Naive B cell (primary cell): ENCODE measurements around the gene PPP1CB. TPM values are rescaled to one million over a fixed set of nuclear protein-coding genes. Genes with fewer than 3 reads are reported as not detected.
A peak's percentile ranks its signal among the peaks of the same experiment; 100 is the strongest.

ENCODE experiments used
- ATAC-seq, 2 donors: fragments of 150-1000 bp; cut with Tn5 transposase; 2 replicates each; pipeline ENCODE4 v1.10.0; 2021; ENCODE audit warnings: low read depth in 2 of 2, mild to moderate bottlenecking in 2 of 2, moderate library complexity in 2 of 2
- DNase-seq: peaks from one replicate; pipeline ENCODE4 v3.0.0; 2022
- H3K27ac Mint-ChIP-seq, 6 donors: one replicate each; pipeline ENCODE4 v1.8.0; 2020 to 2022; ENCODE audit warnings: mild to moderate bottlenecking in 6 of 6, mixed read lengths in 6 of 6, moderate library complexity in 5 of 6, inconsistent platforms in 2 of 6
- H3K27me3 Mint-ChIP-seq, 3 donors: one replicate each; pipeline ENCODE4 v1.8.0; 2021 to 2022; ENCODE audit warnings: mixed read lengths in 3 of 3, mild to moderate bottlenecking in 1 of 3
- H3K36me3 Mint-ChIP-seq, 2 donors: one replicate each; pipeline ENCODE4 v1.8.0; 2020 to 2022; ENCODE audit warnings: mixed read lengths in 2 of 2, inconsistent platforms in 1 of 2, mild to moderate bottlenecking in 1 of 2
- H3K4me1 Mint-ChIP-seq, 3 donors: one replicate each; pipeline ENCODE4 v1.8.0; 2020 to 2022; ENCODE audit warnings: mixed read lengths in 3 of 3, inconsistent platforms in 1 of 3, mild to moderate bottlenecking in 1 of 3, moderate library complexity in 1 of 3
- H3K4me3 Mint-ChIP-seq, 8 donors: one replicate each; pipeline ENCODE4 v1.8.0; 2020 to 2022; ENCODE audit warnings: mild to moderate bottlenecking in 8 of 8, mixed read lengths in 8 of 8, moderate library complexity in 8 of 8, inconsistent platforms in 2 of 8
- H3K9me3 Mint-ChIP-seq, 7 donors: one replicate each; pipeline ENCODE4 v1.8.0; 2020 to 2022; ENCODE audit warnings: mixed read lengths in 7 of 7, mild to moderate bottlenecking in 5 of 7, inconsistent platforms in 2 of 7, moderate library complexity in 1 of 7
- polyA plus RNA-seq, 6 donors: library from polyadenylated mRNA; unstranded; fragments of 300-500 nt; fragmentation: Illumina TruSeq; gene quantifications; one replicate each; pipeline ENCODE4 v1.2.3, GENCODE V29; 2021; ENCODE audit warnings: low read depth in 6 of 6

PPP1CB gene
- polyA plus RNA-seq, 6 donors from 2014 or later: 62.4 to 93.3 (median 86.9) TPM

GRCh38 chr2:28748176-28748575, 3.5 kb upstream of the PPP1CB start:
- ATAC-seq: no peak
- Mint-ChIP-seq H3K36me3 (no peaks in the 10 kb centered on the region), H3K4me1 (peaks cover 16 to 22% (median 20%) of the 10 kb centered on the region in 3 donors), H3K27ac (peak overlapping the region in 2 of 6 donors; percentile 24 to 42), H3K9me3 (no peaks in the 10 kb centered on the region), H3K27me3 (no peaks in the 10 kb centered on the region), H3K4me3 (peak overlapping the region in 1 of 8 donors; percentile 61)
- DNase-seq: no peak

- ATAC-seq (no peak), DNase-seq (no peak)
- peaks cover 20 to 25% (median 23%) of the 10 kb centered on the region in 3 donors for H3K4me1 Mint-ChIP-seq
- no peaks in the 10 kb centered on the region for H3K9me3 Mint-ChIP-seq
- H3K36me3 Mint-ChIP-seq: no peaks in the 10 kb centered on the region
- H3K27ac Mint-ChIP-seq: peak overlapping the region in 5 of 6 donors; percentile 37 to 97 (median 63)
- H3K27me3 Mint-ChIP-seq: no peaks in the 10 kb centered on the region
- peak overlapping the region in 1 of 8 donors; percentile 53 for H3K4me3 Mint-ChIP-seq
These were observed 2.7 kb upstream of the PPP1CB start for GRCh38 chr2:28748941-28749340.

GRCh38 chr2:28749526-28749925, 2.1 kb upstream of the PPP1CB start:
- no peak for DNase-seq
- Mint-ChIP-seq H3K4me3 (peak overlapping the region in 2 of 8 donors; percentile 51 to 99), H3K9me3 (no peaks in the 10 kb centered on the region), H3K4me1 (peaks cover 24 to 28% (median 28%) of the 10 kb centered on the region in 3 donors), H3K36me3 (no peaks in the 10 kb centered on the region), H3K27me3 (no peaks in the 10 kb centered on the region), H3K27ac (peak overlapping the region; percentile 75 to 99 (median 99))
- ATAC-seq: no peak

GRCh38 chr2:28750316-28751251, 1.0 kb upstream of the PPP1CB start:
- Mint-ChIP-seq H3K4me1 (peaks cover 31 to 39% (median 39%) of the 10 kb centered on the region in 3 donors), H3K9me3 (no peaks in the 10 kb centered on the region), H3K4me3 (peak overlapping the region; percentile 92 to 99 (median 97)), H3K27ac (peak overlapping the region; percentile 97 to 99 (median 99)), H3K36me3 (no peaks in the 10 kb centered on the region), H3K27me3 (no peaks in the 10 kb centered on the region)
- peak in 1 of 2 donors; percentile 0 for ATAC-seq
- DNase-seq: no peak

GRCh38 chr2:28751956-28752630, 463 bp downstream of the PPP1CB start:
- peak overlapping the region; percentile 92 to 99 (median 97) for H3K4me3 Mint-ChIP-seq
- H3K4me1 Mint-ChIP-seq: peaks cover 40 to 52% (median 50%) of the 10 kb centered on the region in 3 donors
- peak overlapping the region; percentile 97 to 99 (median 98) for H3K27ac Mint-ChIP-seq
- no peaks in the 10 kb centered on the region for H3K9me3 Mint-ChIP-seq
- H3K36me3 Mint-ChIP-seq: no peaks in the 10 kb centered on the region
- ATAC-seq (peak; percentile 26 to 28), DNase-seq (no peak)
- H3K27me3 Mint-ChIP-seq: no peaks in the 10 kb centered on the region

- no peak for ATAC-seq
These were observed 1.2 kb downstream of the PPP1CB start for GRCh38 chr2:28752631-28753376.

GRCh38 chr2:28754321-28754720, 2.7 kb downstream of the PPP1CB start:
- H3K4me3 Mint-ChIP-seq: peak overlapping the region in 5 of 8 donors; percentile 9 to 44 (median 40)
- no peaks in the 10 kb centered on the region for H3K27me3 Mint-ChIP-seq
- no peaks in the 10 kb centered on the region for H3K36me3 Mint-ChIP-seq
- H3K4me1 Mint-ChIP-seq: peaks cover 56 to 71% (median 63%) of the 10 kb centered on the region in 3 donors
- DNase-seq (no peak), ATAC-seq (no peak)
- H3K9me3 Mint-ChIP-seq: no peaks in the 10 kb centered on the region
- H3K27ac Mint-ChIP-seq: peak overlapping the region in 3 of 6 donors; percentile 18 to 54 (median 41)

More at GRCh38 chr2:28752631-28753376, 1.2 kb downstream of the PPP1CB start:
- Mint-ChIP-seq H3K4me3 (peak overlapping the region; percentile 92 to 99 (median 97)), H3K4me1 (peaks cover 45 to 59% (median 55%) of the 10 kb centered on the region in 3 donors), H3K36me3 (no peaks in the 10 kb centered on the region), H3K27me3 (no peaks in the 10 kb centered on the region), H3K27ac (peak overlapping the region; percentile 97 to 99 (median 98)), H3K9me3 (no peaks in the 10 kb centered on the region)
- DNase-seq: no peak

- H3K36me3 Mint-ChIP-seq: no peaks in the 10 kb centered on the region
- no peak for DNase-seq
- H3K27ac Mint-ChIP-seq: peak overlapping the region in 3 of 6 donors; percentile 54 to 94 (median 86)
- H3K4me1 Mint-ChIP-seq: peaks cover 53 to 72% (median 60%) of the 10 kb centered on the region in 3 donors
- peak overlapping the region in 4 of 8 donors; percentile 29 to 59 (median 38) for H3K4me3 Mint-ChIP-seq
- H3K9me3 Mint-ChIP-seq: no peaks in the 10 kb centered on the region
- H3K27me3 Mint-ChIP-seq: no peaks in the 10 kb centered on the region
- no peak for ATAC-seq
These were observed 3.8 kb downstream of the PPP1CB start for GRCh38 chr2:28755421-28755820.

- H3K27me3 Mint-ChIP-seq: no peaks in the 10 kb centered on the region
- ATAC-seq (no peak), DNase-seq (no peak)
- peak overlapping the region in 3 of 6 donors; percentile 21 to 58 (median 38) for H3K27ac Mint-ChIP-seq
- peaks cover 44 to 65% (median 47%) of the 10 kb centered on the region in 3 donors for H3K4me1 Mint-ChIP-seq
- H3K4me3 Mint-ChIP-seq: peak overlapping the region in 1 of 8 donors; percentile 38
- H3K36me3 Mint-ChIP-seq: no peaks in the 10 kb centered on the region
- no peaks in the 10 kb centered on the region for H3K9me3 Mint-ChIP-seq
These were observed 6.8 kb downstream of the PPP1CB start for GRCh38 chr2:28758459-28758858.

GRCh38 chr2:28761420-28761819, 9.8 kb downstream of the PPP1CB start:
- Mint-ChIP-seq H3K4me3 (peak overlapping the region in 1 of 8 donors; percentile 45), H3K27ac (no peak overlapping the region), H3K9me3 (no peaks in the 10 kb centered on the region), H3K4me1 (peaks cover 45 to 64% (median 55%) of the 10 kb centered on the region in 3 donors), H3K36me3 (no peaks in the 10 kb centered on the region), H3K27me3 (no peaks in the 10 kb centered on the region)
- no peak for ATAC-seq
- no peak for DNase-seq

GRCh38 chr2:28764909-28765711, 13.5 kb downstream of the PPP1CB start:
- Mint-ChIP-seq H3K9me3 (no peaks in the 10 kb centered on the region), H3K27me3 (no peaks in the 10 kb centered on the region), H3K4me3 (peak overlapping the region in 1 of 8 donors; percentile 17), H3K27ac (peak overlapping the region in 1 of 6 donors; percentile 34), H3K4me1 (peaks cover 48 to 58% (median 54%) of the 10 kb centered on the region in 3 donors), H3K36me3 (no peaks in the 10 kb centered on the region)
- ATAC-seq (no peak), DNase-seq (no peak)

- no peaks in the 10 kb centered on the region for H3K27me3 Mint-ChIP-seq
- no peak overlapping the region for H3K27ac Mint-ChIP-seq
- H3K4me1 Mint-ChIP-seq: peaks cover 56 to 62% (median 59%) of the 10 kb centered on the region in 3 donors
- H3K4me3 Mint-ChIP-seq: no peak overlapping the region
- no peaks in the 10 kb centered on the region for H3K9me3 Mint-ChIP-seq
- DNase-seq: no peak
- ATAC-seq: no peak
- H3K36me3 Mint-ChIP-seq: no peaks in the 10 kb centered on the region
These were observed 14.4 kb downstream of the PPP1CB start for GRCh38 chr2:28766070-28766469.
